ENCODE data around the gene SF3B2.
"Not testable (repeated sequence)": the region's sequence is repeated elsewhere in the genome, so short reads cannot be mapped to it uniquely, and the experiment has no call there.

Gene SF3B2

DNA sequence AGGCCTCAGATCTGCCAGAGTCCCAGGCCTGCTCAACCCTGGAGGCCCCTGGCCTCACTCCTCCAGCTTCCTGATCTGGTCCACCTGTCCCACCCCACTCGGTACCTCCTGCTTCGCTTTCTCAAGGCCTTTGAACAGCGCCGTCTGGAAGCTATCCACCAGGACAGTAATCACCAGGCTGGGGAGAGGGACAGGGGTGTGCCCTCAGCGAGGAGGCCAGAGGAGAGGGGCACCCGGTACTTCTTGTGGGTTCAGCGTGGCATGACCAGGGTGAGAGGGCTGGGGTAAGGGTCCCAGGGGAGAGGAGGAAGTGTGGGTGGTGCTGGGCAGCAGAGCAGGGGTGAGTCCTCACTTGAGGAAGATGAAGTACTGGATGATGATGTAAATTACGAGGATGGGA is 32.0 kb upstream of the SF3B2 start:
- DNase-seq = no peak

DNA sequence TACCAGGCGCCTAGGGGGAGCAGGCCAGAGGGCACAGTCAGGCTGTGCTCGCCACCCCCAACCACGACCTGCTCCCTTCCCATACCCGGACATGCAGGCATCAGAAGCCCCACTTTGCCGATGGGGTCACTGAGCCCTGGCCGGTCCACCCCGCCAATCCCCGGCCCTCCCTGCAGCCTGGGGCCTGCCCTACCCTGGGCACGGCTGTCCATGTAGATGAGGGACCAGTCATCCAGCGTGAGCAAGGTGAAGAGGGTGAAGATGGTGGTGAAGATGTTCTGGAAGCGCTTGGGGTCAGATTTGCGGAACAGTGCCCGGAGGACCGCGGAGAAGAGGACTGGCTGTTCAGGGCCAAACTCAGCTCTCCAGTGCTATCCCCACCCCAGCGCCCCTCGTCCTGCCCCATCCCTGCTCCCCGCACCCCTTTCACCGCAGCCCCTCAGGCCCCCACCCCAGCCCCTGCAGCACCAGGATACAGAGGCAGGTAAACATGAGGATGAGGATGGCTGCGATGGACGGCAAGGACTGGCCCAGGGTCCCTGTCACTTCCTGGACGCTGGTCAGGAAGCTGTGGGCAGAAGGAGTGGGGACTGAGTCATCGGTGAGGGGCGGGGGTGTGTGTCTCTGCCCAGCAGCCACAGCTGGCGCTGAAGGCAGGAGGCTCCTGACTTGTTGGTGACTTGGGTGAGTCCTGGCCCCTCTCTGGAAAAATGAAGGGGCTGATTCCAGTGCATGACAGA is 31.4 kb upstream of the SF3B2 start:
- no peak for DNase-seq

DNA sequence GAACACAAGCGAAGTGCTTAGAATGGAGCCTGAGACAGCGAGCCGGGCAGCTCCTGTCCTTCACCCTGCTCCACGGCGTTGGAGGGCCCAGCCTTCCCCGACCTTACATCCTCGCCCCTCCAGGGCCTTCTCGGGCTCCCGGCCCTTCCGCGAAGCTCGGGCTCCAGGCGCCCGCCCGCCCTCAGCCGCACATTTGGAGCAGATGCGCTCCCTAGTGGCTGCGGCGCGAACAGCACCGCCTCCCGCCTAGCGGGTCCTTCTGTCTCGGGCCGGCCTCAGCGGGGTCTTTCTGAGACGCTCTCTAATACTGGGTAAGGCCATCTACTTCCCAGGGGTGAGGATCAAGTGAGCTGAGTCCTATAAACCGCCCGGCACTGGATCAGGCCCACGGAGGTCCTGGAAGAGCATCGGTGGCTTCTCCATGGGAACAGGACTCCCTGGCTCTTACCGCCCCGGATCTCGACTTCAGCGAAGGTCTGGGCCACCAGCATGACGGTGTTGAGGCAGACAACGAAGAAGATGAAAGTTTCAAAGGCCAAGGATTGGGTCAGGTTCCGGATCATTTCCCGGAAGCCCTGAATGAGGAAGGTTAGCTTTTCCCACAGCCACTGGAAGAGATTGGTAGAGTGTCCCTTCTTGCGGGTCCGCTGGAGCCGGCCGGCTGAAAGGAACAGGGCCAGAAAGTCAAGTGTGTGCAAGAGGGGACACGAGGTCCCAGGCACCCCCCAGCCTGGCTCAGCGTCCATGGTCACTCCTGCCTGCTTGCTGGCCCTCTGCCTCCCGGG is 29.6 kb upstream of the SF3B2 start:
- DNase-seq = peak; percentile 68

DNA sequence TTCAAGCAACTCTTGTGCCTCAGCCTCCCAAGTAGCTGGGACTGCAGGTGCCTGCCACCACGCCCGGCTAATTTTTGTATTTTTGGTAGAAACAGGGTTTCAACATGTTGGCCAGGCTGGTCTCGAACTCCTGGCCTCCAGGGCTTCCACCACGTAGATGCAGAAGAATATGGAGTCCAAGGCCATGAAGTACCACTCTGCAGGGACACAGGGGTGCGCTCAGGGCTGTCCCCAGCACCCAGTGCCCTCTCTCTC is 29.1 kb upstream of the SF3B2 start:
- DNase-seq = not testable (repeated sequence)

DNA sequence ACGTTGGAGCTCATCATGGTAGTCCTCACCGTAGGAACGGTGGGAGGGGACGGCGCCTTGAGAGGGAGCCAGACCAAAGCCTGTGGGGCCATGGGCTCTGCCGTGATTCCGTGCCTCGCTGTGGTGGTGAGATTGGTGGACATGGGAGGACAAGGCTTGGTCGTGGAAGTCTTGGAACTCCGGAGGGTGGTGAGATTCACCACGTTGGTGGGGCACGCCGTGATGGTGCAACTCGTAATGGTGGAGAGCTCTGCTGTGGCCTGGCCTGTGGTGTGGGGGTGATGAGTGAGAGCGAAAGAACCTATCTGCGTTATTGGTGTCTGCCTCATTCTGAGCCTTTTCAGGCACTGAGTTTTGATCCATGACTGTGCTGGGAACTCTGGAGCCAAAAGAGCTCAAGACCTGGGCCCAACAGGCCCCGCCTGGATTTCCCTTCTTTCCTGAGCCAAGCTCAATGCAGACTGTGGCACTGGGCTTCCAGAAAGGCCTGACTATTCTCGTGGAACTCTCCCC is 26.1 kb upstream of the SF3B2 start, which contains the start of gene CATSPER1:
Gene CATSPER1 (minus strand): TSS at position 463 of the 513 bp plus-strand sequence. CDS start 100 bp downstream, at position 363.
- no peak for DNase-seq

DNA sequence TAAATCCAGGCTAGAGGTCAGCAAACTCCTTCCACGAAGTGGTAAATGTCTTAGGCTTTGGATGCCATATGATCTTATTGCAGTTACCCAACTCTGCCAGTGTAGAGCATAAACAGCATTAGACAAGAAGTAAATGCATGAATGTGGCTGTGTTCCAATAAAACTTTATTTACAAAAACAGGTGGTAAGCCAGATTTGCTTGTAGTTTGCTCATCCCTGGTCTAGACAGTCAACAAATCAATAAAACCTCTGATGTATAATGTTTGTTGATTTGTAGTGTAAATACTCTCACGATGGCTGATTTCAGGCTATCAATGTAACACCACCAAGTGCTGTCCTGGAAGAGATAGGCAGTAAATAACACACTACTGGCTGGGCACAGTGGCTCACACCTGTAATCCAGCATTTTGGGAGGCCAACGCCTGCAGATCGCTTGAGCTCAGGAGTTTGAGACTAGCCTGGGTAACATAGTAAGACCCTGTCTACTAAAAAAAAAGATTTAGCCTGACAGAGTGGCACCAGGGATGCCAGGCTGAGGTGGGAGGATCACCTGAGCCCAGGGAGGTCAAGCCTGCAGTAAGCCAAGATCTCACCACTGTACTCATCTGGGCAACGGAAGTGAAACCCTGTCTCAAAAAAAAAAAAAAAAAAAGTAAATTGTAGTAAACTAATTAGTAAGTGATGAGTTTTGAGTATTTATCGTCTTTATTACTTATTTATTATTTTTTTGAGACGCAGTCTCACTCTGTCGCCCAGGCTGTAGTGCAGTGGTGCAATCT is 19.0 kb upstream of the SF3B2 start:
- DNase-seq = no peak

DNA sequence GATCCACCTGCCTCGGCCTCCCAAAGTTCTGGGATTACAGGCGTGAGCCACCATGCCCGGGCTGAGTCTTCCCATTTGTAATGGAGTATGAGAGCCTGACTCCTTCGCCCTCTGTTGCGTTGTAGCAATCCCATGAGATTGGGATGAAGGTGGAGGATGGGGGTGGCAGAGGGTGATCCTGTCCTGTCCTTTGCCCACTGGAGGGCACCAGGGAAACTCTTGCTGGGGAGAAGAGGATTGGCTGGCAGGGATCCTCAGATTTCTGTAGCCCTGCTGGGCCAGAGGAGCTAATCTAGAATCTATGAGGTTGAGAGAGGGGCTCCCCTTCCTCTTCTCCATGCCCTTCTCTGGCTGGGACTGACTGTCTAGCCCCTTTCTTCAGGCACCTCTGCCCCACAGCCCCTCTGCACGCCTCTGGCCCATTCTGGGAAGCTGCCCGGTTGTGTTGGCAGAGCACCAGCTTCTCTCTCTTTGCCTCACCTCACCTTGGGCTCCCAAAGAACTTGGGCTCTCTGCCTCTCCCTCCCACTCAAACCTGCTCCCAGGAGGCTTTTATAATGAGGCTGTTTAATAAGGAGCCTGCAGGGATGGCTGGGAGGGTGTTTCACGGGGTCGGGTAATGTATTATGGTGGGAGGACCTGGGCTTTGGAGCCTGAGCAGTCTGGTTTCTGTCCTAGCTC is 16.4 kb upstream of the SF3B2 start:
- DNase-seq = no peak

DNA sequence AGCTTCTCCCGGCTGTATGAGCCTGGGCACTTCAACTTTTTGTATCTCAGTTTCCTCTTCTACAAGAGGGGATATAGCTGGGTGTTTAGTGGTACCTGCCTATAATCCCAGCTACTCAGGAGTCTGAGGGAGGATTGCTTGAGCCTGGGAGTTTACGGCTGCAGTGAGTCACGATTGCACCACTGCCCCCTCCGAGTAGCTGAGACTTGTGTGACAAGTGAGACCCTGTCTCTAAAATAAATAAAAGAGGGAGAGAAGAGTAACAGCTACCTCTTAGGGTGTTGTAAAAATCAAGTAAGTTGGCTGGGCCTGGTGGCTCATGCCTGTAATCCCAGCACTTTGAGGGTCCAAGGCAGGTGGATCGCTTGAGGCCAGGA is 15.8 kb upstream of the SF3B2 start:
- no peak for DNase-seq

DNA sequence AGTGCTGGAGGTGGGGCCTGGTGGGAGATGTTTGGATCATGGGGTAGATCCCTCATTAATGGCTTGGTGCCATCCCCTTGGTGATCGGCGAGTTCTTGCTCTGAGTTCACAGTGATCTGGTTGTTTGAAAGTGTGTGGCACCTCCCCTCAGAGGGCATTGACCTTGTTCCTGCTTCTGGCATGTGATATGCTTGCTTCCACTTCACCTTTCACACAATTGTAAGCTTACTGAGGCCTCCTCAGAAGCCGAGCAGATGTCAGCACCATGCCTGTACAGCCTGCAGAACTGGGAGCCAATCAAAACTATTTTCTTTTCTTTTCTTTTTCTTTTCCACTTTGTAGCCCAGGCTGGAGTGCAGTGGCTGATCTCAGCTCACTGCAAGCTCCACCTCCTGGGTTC is 14.8 kb upstream of the SF3B2 start:
- DNase-seq = no peak

DNA sequence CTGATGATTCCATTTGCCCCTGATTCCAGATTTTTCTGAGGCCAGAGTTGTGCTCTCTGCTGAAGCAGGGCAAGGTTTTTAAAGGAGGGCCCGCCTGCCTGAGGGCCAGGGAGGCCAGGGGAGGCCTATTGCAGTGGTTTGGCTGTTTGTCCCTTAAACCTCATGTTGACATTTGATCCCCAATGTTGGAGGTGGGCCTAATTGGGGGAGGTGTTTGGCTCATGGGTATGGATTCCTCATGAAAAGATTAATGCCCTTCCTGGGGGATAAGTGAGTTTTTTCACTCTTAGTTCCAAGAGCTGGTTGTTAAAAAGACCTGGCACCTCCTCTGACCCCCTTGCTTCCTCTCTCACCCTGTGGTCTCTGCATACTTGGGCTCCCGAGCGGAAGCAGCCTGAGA is 12.4 kb upstream of the SF3B2 start:
- no peak for DNase-seq

DNA sequence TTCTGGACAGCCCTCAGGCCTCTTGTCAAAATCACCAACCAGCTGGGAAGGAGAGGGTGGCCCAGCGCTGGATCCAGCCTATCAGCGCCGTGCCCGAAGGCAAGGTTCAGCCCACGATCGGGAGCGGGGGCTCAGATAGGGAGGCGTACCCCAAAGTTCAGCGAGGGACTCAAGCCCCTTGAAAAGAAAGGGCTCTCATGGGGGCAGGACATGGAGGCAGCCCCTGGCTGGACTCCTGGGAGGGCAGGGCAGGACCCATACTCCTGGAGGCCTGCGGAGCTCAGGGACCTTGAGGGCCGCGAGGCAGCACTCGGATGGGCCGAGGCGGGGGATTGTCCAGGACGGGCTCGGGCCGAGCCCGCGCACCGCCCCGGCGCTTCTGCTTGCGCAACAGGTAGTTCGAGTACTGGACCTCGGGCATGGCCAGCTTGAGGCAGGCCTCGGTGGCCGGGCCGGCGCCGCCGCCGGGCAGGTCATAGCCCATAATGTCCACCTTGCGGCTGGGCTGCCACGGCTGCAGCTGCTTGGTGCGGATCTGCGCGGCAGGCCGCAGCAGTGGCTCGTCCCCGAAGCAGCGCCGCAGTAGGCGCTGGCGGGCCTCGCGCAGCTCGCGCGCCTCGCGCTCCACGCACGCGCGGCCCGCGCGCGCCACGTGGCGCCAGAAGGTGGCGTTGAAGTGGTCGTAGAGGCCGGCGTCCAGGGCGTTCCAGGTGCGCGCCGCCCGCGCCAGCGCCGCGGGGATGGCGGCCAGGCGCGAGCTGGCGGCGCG is 9.8 kb upstream of the SF3B2 start:
- DNase-seq = no peak

DNA sequence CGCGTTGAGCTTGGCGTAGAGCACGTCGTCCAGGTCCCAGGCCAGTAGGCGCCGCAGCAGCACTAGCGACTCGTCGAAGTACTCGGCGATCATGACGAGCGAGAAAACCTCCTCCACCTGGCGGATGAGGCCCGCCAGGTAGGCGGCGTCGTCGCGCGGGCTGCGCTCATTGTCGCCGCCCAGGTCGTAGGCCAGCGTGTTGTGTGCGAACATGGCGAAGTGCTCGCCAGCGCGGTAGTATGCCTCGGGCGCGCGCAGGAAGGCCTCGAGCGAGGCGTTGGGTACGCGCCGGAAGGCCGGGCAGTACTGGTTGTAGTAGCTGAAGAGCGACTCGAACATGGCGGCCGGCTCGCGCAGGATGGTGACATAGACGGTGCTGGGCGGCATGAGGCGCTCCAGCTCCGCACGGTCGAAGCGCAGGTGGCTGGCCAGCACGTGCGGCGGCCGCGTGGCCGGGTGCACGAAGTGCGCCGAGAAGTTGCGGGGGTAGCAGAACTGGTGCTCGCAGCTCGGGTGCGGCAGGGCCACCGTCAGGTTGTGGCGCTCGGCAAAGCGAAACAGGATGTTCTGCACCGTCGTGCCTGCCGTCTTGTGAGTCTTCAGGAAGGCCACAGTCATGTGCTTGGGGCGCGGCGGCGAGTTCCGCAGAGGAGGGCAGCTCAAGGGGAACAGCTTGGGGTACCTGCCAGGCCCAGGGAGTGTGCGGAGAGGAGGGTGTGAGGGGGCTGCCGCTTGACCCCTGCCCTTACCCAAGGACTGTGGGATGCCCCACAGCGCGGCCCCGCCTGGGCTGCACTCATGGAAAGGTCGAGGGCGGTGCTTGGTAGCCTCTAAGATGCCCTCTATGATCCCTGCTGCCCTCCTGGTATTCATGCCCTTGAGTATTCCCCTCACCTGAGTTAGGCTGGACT is 8.9 kb upstream of the SF3B2 start:
- DNase-seq = no peak

DNA sequence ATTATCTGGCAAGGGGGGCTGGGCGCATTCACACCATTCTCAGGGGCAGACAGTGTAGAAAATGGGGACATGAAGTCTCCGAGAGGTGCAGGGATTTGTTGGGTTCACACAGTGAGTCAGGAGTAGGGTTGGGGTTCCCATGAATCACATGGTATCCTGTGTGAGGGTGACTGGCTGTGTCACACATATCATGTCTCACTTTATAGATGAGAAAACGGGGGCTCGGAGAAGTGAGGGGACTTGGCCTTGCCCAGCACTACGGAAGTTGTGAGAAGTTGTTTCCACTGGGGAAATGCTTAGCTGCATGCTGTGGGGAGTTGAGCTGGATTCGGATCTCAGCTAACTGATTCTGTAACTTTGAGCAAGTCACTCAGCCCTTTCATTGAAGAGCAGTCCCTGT is 7.4 kb upstream of the SF3B2 start:
- DNase-seq = no peak

DNA sequence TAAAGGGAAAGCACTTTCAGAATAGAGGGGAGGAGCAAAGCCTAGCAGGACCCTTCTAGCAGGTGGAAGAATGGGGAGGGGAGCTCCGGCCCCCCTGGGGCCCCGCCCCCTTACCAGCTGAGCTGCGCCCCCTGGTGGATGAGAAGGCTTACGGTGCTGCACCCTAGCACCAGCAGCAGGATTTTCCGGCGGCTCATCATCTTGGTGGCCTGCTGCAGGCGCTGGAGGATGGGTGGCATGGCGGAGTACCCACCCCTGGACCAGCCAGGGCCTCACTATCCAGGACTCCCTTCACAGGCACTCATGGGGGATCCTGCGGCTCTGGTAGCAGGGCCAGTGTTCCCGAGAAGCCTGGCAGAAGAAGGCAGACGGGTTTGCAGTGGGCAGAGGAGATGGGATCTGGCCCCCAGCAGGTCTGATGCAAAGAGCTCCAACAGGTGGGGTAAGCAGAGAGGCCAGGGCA is 7.0 kb upstream of the SF3B2 start:
- peak; percentile 87 for DNase-seq

DNA sequence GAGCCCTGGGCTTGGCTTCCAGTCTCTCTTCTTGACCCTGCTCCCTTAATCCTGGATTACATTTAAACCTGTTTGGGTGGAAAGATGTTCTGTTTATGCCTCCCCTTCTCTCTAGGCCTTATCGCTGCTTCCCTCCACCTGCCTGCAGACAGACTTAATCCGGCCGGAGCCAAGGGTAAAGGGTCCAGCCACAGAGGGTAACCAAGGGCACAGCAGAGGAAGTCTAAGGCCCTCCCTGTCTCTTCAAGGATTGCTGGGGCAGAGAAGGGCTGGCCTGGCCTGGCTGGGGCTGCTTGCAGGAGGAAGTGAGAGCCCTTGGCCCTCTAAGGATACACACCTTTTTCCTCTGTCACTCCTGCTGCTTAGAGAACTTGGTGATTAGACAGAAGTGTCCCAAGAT is 5.3 kb upstream of the SF3B2 start:
- no peak for DNase-seq

DNA sequence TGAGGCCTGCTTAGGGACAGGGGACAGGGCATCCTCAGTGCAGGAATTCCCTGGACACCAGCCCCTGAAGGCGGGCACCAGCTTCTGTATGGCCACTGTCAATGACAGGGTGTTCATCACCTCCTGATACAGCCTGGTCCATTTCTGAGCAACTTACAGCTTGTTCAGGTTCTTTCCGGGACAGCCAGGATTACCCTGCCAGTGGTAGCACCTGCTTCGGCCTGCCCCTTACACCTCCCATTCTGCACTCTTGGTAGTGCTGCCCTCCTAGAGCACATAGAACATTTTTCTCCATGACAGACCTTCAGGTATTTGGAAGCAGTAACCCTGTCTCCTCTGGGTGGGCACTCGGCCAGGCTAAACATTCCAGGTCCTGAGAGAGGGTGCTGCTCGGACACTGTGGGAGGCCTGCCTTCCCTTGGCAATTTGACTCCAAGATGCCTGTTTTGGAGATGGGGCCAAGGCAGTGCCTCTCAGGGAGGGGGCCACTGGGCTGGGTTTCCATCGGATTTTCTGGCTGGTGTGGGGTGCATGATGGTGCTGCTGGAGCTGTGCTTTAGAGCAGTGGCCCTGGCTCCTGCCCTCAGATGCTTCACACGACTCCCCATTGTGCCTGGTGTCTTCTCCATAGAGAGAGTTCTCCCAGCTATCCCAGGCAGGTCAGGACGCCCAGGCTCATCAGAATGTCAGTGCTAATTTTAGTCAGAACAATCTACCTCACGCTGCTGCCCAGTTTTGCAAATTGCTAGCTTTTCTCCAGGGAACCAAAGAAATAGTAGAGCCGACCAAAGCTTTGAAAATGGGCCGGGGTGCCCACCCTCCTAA is 4.4 kb upstream of the SF3B2 start:
- no peak for DNase-seq

DNA sequence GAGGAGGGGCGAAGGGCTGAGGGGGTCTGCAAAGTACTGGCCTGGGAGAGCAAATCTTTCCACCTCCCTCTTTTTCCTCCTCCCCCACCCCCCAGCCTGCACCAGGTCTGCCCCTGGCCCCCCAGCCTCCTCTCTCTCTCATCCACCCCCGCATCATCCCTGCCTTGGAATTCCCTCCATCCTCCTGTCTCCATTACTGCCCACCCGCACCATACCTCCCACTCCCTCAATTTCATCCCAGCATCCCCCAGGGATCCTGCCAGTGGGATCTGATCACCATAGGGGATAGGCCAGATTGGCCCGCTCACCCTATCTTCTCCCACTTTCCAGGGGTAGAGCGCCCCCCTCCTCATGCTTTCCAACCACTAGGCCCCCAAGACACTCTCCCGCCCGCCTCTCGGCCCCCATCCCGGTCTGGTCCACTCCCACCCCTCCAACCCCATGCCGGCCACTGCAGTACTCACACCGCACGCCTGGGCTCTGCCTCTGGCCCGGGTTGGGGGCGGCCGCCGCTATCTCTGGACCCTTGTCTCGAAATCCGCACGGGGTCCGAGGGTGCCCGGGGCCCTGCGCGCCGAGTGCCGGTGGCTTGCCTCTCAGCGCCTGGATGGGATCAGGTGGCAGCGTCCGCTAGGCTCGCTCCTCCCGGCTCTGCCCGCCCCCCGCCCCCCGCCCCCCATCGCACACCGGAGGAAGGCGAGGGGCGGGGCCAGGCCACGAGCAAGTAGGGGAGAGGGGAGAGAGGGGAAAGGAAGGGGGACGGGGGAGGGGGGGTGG is 3.4 kb upstream of the SF3B2 start, which contains the start of gene GAL3ST3:
Gene GAL3ST3 (minus strand): TSS at position 615 of the 777 bp plus-strand sequence. CDS start 3,746 bp downstream, outside the sequence.
- DNase-seq = no peak

DNA sequence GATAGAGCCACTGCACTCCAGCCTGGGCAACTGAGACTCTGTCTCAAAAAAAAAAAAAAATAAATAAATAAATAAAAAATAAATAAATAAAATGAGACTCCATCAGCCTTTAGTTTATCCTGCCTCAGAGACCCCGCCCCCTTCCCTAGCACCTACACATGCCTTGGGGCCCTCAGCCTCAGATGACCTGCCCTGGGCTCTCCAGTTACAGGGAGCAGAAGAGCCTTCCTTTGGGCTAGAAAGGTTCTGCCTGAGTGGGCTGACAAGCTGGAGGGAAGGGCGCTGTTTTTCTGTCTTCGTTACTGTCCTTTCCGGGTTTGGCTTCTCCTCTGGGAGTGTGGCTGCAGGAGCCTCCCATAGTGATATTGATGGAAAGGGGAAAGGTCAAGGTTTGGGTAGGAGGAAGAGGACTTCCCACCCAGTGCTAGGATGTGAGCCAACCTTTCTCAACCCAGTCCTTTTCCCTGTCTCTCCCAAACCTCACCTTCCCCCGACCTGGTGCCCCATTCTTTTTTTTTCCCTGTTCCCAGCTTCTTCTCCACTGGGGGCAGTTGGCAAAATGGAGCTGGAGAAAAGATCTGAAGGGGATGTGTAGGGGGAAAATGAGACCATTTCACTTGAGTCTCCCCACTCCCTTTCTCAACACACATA is 1.5 kb upstream of the SF3B2 start:
- no peak for DNase-seq

DNA sequence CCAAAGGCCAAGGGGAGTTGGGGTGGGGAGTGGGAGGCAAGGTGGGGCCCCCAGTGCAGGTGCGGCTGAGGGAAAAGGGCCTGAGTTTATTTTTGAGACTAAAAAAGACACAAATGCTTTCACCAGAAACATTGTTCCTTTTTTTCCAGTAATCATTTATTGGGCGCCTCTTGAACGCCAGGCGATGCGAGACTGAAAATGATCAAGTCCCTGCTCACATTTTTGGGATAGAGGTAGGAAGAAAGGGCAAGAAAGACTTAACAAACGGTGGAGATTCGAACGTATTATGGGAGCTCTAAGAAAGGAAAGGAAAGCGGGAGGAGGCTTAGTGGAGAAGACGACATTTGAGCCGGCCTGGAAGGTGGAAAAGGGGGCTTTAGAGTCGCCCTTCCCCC is 796 bp upstream of the SF3B2 start:
- no peak for DNase-seq

All from NCI-H345 (cell line).